CD4-positive, alpha-beta T cell treated with Interleukin-15 for 1 hour (primary cell): Measurements from ENCODE around the gene KDM8.
"Not testable (repeated sequence)": the region's sequence is repeated elsewhere in the genome, so short reads cannot be mapped to it uniquely, and the experiment has no call there.

Experiments
- DNase-seq: peaks from one replicate; pipeline ENCODE4 v3.0.0-alpha.2; 2020

KDM8 gene

DNA sequence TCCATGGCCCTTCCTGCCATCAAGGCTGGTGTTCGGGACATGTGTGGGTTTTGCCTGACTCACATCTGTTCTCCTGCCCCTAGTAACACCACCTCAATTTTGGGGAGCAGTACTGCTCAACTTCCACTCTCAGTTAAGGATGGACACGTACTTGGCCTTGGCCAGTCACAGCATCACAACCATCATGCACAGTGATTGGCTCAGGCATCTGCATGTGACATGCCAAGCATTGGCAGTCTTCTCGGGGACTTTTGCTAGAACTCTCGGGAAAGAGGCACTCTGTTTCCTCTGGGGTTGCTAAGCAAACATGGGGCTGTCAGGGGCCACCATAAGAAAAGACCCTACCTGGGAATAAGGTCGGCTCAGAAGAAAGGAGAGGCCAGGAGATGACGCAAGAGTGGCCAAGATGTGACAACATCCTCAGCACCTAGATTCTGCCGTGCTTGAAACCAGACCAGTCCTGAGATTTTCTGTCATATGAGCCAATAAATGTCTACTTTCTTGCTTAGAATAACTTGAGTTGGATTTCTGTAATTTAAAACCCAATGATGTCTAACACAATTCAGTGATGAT, 11.9 kb upstream of the KDM8 start:
- no peak for DNase-seq

DNA sequence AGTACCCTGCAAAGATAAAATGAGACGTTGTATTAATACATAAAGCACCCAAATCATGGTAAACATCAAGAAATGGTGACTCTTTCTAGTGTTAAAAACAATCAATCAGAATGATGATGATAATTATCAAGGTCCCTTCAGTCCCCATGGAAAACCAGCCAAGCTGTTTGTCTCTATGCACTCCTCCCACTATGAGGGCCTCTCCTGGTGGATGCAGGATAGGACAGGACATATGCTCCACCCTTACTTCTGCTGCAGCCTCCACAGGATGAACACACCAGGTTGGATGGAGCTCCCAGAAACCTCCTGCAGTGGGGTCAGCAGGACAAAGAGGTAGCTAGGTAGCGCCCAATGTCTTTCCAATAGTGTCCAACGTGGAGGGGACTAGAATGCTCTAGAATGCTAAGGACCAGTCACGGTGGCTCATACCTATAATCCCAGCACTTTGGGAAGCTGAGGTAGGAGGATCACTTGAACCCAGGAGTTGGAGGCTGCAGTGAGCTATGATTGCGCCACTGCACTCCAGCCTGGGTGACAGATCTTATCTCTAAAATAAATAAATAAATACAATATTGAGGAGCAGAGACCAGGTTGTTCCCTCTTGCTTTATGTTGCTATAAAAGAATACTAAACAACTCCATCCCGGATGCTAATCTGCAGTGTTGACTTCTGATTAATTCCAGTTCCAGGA, 9.9 kb upstream of the KDM8 start:
- no peak for DNase-seq

DNA sequence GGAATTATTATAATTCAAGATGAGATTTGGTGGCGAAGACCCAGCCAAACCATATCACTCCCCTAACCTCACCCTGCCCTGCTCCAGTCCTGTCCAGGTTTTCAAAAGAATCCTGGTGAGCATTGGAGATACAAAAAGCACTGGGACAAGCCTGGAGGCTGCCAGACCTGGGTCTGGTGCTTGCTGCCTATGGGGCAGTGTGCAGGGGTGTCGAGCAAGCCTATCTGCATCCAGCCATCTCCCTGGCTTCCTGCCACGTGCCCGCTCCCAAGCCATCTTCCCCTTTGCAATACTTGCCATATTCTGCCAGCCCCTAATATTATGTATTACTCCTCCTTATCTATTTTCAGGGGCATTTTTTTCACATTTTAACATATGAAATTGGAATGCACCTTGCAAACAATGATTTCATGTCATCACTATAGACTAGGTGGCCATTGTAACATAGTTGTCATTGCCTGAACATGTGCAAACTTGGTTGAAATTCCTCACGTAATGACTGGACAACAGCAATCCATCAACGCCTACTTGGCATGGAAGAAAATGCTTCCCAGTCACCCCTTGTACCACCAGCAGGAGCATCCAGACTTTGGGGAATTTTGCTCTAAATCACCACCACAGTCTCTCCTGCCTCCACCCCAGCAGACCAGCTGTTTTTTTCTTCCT, 8.1 kb upstream of the KDM8 start:
- no peak for DNase-seq

DNA sequence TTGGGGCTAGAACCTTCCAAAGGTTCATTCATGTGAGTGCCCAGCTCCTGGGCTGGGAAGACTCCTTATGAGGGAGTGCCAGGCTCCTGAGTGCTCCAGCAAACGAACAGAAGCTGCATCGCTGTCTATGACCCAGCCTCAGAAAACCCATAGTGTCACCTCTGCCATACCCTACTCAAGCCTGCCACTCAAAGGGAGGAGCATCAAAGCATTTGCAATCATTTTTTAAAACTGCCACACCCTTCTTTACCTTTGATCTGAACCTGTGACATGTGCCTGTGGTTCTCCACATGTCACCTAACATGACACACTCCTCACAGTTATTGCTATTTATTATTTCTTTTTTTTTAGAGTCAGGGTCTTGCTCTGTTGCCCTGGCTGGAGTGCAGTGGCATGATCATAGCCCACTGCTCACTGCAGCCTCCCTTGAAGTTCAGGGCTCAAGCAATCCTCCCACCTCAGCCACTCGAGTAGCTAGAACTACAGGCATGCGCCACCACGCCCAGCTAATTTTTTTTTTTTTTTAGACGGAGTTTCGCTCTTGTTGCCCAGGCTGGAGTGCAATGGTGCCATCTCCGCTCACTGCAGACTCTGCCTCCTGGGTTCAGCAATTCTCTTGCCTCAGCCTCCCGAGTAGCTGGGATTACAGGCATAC, 7.3 kb upstream of the KDM8 start:
- DNase-seq = peak; percentile 69

DNA sequence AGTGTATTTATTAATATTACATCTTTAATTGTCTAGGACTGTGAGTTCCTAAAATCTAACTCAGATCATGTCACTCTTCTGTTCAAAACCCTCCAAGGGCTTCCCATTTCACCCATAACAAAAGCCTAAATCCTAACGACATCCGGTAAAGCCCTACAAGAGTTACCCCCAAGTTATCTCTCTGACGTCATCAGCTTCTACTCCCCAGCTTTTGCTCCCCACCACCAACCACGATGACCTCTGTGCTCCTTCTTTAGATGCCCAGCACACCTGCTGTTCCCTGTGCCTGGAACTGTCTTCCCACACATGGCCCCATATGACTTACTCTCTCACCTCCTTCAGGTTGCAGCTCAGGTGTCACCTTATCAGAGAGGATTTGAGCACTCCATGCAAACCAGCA, 6.3 kb upstream of the KDM8 start:
- no peak for DNase-seq

DNA sequence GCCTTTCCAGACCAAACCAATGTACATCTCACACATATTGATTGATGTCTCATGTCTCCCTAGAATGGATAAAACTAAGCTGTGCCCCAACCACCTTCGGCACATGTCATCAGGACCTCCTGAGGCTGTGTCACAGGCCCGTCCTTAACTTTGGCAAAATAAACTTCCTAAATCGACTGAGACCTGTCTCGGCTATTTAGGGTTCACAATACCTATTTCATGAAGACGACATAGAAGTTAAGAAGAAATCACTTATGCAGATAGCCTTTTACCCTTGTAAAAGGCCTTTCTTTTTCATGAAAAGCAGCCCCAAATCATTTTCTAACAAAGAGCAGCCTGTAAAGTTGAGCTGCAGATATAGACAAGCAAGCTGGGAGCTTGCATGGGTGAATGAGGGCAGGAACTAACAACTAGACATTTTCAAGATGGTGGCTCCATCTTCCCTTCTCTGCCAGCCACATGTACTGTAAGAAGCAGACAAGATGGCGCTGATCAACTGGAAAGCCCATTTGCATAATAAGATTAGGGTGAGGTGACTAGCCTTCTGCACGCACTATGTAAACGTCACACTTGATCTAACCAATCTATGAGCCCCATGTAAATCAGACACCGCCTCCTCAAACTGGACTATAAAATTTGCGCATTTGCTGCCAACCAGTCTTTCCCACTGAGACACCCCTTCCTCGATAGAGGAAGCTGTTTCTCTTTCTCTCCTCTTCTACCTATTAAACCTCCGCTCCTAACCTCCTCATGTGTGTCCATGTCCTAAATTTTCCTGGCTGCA, 4.7 kb upstream of the KDM8 start:
- no peak for DNase-seq

DNA sequence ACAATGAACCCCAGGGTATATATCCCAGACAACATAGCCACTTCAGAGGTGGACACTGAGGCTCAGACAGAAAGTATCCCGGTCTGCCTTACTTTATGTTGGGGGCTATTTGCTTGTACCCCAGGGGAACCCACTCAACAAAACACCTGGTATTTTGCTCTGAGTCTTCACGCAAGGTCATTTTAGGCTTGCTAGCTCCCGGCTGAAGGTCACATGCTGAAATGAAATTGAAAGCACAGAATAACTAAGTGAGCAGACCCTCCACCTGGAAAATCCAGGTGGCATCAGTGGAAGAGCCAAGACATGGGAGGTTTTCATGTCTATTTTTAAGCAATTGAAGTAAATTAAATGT, 4.1 kb upstream of the KDM8 start:
- no peak for DNase-seq

DNA sequence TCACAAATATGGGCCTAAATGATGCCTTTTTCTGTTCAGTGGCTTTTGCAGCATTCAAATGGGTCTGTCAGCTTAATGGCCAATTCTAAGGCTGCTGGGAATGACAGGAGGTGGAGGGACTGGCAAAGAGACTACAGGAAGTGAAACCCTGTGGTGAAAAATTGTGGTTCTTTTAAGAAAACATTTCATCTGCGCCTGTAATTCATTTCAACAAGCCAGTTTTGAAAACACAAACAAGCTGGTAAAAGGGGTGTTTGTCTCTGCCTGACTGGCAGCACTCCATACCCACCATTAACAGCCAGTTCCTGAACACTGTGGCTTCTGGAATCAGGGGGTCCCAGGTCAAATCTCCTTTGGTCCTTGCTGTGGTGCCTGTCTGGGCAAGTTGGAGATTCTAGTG, 3.6 kb upstream of the KDM8 start:
- peak; percentile 32 for DNase-seq

DNA sequence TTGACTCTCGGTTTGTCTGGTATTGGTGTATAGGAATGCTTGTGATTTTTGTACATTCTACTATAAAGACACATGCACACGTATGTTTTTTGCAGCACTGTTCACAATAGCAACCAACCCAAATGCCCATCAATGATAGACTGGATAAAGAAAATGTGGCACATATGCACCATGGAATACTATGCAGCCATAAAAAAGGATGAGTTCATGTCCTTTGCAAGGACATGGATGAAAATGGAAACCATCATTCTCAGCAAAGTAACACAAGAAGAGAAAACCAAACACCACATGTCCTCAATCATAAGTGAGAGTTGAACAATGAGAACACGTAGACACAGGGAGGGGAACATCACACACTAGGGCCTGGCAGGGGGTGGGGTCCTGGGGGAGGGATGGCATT, 2.4 kb upstream of the KDM8 start:
- DNase-seq = not testable (repeated sequence)

DNA sequence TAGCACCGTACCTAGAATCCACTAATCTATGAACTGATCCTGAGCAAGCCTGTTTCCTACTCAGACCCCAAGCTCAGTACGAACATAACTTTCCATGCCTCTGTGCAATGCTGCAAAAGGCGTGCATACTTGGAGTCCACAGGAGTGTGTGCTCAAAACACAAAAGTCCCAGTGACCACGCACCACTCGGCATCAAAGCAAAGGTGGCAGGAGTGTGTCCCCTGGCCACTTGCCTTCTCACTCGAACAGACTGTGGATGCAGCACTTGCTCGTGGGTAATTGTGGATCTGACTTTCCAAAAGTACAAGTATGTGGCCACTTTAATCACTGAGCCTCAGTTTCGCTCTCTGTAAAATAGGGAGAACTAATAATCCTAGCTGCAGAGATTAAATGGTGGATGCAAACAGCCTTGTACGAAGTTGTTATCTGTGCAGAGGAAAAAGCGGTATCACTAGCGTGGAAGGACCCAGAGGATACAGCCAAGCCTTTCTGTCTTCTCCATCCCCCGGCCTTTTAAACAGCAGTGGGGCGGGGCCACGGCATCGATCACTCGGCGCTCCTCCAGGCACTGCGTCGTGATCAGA, 311 bp upstream of the KDM8 start:
- DNase-seq = peak; percentile 90

DNA sequence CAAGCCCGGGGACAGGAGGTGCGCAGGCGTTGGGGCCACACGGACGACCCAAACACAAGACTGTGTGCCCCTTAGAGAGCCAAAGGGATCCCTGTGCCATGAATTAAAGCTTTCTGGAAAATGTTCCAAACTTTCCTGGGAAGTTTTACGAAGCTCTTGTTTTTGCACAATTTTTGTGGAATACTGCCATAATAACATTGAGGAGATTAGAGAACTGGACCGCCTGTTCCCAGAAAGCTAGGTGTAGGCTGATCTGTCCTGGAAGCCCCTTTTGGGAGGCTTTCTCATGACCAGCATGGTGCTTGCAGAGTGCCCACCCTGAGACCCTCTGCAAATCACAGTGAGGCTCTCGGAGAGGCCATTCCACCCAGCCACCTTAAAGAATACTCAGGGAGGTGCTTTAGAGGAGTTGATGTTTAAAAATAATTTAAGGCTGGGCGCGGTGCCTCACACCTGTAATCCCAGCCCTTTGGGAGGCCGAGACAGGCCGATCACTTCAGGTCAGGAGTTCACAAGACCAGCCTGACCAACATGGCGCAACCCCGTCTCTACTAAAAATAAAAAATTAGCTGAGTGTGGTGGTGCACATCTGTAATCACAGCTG, 1.1 kb downstream of the KDM8 start:
- no peak for DNase-seq

DNA sequence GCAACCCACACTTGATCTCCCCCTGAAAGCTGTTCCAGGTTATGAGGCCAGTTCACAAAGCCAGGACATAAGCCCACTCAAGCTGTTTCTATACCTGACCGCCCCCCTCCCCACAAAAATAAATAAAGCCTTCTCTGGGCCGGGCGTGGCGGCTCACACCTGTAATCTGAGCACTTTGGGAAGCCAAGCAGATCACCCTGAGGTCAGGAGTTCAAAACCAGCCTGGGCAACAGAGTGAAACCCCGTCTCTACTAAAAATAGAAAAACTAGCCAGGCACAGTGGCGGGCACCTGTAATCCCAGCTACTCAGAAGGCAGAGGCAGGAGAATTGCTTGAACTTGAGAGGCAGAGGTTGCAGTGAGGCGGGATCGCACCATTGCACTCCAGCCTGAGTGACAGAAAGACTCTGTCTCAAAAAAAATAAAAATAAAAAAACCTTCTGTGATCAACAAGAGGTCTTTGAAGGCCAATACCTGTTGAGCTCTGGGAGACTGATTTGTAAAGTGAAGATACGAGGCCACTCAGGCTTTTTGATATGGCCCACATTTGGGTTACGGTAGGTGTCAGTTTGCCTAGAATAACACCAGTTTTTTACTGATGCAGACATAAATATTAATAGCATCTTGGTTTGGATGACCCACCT, 2.2 kb downstream of the KDM8 start:
- no peak for DNase-seq

DNA sequence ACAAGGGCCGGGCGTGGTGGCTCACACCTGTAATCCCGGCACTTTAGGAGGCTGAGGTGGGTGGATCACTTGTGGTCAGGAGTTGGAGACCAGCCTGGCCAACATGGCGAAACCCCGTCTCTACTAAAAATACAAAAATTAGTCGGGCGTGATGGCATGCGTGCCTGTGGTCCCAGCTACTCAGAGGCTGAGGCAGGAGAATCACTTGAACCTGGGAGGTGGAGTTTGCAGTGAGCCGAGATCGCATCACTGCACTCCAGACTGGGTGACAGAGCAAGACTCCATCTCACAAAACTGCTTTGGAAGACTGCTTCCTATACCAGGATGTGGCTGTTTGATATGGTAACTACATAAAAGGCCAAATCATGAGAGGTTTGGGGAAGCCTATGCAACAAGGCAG, 3.8 kb downstream of the KDM8 start:
- DNase-seq = not testable (repeated sequence)

DNA sequence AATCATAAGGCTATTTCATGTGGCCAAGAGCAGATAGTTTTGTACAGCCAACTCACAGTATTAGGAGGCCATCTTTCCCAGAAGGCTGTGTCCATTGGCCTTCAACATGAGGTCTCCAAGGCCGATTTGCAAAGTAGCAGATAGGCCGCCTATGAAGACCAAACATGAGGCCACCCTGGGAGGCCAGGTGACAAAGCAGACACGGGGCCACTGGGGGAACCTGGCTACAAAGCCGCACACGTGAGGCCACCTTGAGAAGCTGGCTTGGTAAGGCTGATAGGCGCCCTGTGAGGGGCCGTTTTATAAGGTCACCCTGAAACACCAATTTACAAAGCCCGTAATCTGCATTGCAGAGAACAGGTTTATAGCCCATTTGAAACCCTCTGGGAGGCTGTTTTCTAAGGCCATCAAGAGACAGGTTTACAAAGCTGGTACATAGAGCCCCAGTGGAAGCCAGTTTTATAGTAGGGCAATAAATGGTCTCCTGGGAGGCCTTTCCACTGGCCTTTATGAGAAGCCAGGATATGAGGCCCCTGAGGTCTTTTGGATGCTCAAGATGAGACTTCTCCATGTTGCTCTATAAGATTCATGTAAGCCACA, 4.9 kb downstream of the KDM8 start:
- no peak for DNase-seq

DNA sequence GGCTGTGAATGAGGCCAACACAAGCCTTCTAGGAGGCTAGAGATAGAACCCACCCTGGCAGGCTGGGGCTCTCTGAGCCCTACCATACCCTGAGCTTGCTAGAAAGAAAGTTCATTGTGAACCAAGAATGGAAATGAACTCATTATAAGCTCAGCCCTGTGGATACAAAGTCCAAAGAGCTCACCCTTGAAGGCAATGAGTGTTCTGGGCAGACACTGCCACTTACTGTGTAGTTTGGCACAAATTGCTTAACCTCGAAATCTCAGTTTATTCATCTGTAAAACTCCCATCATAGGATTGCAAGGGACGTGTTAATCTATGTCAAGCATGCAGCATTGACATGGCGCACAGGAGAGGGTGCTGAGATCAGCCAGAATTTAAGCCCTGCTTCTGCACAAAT, 5.5 kb downstream of the KDM8 start:
- no peak for DNase-seq

DNA sequence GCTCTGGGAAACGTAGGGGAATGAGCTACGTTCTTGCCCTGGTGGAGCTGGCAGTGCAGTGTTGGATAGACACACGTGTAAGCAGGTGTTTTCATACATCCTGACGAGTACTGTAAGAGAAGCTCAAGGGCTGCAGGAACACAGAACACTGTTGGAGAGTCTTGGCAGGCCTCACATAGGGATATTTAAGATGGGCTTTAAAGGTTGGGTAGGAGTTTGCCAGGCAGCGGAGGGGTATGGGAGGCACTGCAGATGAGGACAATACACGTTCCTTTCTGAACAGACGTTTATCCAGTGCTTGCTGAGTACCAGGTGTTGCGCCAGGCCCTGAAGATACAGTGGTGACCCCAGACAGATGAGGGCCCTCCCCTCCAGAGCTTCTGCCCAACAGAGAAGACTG, 6.3 kb downstream of the KDM8 start:
- no peak for DNase-seq

DNA sequence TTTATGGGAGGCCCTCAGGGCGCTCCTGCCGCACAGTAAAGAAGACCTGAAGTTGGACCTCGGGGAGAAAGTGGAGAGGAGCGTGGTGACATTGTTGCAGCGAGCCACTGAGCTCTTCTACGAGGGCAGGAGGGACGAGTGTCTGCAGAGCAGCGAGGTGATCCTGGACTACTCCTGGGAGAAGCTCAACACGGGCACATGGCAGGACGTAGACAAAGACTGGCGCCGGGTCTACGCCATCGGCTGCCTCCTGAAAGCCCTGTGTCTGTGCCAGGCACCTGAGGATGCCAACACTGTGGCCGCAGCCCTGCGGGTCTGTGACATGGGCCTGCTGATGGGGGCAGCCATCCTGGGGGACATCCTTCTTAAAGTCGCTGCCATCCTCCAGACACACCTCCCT, 6.8 kb downstream of the KDM8 start:
- no peak for DNase-seq

DNA sequence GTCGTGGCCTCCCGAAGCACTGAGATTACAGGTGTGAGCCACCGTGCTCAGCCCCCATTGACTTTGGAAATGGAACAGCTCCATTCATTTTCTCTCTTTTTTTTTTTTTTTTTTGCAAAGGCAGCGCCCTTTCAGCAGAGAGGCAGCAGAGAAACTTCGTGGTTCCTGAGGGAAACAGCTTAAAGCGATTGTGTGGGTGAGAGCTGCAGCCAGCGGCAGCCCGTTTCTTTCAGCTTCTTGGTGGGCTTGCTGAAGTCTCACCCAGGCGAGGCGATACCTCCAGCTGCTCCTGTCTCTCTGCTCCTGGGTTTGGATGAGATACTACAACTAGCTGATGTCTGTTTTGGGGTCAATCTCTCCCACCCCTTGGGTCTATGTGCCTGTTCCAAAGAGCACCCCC, 7.7 kb downstream of the KDM8 start:
- DNase-seq = no peak

DNA sequence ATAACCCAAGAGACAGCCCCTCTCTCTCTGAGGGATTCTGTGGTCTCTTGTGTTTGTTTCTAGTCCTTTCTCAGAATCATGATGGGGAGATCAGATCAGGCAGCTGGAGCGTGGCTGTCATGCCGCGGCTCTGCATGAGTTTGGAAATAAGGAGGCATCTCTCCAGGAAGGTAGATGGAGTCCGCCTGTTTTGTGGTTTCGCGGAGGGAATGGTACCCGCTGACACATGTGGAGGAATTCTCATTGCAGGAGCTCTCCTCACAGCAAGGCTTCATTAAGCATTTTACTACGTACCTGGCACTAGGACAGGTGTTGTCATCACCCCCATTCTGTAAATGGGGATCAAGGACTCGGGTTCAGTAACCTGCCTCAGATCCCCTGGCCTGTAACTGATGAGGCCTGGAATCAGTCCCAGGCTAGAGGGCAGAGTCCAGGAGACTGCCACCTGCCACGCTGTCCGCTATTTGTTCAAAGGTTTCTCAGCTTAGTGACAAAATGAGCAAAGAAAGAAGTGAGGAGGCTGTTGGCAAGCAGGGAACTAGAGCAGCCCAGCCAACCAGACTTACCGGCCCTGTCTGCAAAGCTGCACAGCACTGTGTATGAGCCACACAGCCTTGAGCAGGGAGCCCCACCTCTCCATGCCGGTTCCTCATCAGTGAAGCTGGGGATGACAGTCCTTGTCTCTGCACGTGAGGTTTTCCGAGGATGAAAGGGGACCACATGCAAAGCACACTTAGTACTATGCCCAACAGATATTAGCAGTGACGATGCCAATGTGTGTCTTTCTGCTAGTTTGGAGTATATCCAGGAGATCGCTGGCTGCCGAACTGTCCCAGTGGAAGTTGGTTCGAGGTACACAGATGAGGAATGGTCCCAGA, 11.0 kb downstream of the KDM8 start:
- no peak for DNase-seq

DNA sequence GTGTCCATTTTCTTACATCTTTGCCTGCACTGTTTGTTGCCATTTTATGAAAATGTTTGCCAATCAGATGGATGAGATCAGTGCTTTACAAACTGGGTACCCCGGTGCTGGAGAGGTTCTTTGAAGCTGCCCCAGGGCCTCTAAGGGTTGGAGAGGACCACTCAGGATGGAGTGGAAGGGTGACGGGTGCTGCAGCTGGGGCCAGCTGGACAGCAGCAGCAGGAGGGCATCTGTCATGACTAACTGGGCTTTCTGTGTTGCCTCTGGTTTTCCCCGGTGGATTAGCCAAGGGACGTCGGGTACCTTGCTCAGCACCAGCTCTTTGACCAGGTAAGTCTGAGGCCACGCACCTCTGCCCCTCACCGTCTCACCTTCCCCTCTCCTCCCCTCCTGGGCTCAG, 12.3 kb downstream of the KDM8 start:
- DNase-seq = no peak
